Activated CD8-positive, alpha-beta memory T cell treated with anti-CD3 and anti-CD28 coated beads, Interleukin-2, amount 50 U/mL, for 1 hour (primary cell): ENCODE measurements around the gene UIMC1.

Experiments used
- DNase-seq: peaks from one replicate; pipeline ENCODE4 v3.0.0-alpha.2; 2020; ENCODE audit errors: extremely low read depth

UIMC1 gene

DNA sequence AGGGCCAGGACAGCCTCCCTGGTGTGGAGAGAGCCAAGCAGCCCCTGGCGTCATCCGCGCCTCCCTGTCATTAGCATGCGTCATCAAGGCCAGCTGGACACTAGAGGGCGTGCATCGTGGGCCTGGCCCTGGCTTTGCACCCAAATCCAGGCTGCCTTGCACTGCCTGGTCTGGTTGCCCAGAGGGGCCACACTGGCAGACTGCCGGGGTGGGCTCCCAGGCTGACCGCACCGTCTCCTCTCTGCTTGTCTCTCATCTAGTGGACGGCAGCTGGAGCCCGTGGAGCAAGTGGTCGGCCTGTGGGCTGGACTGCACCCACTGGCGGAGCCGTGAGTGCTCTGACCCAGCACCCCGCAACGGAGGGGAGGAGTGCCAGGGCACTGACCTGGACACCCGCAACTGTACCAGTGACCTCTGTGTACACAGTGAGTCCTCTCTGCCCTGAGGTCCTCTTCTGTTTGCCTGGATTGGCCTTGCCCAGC, 136.4 kb downstream of the UIMC1 start:
- no peak for DNase-seq

DNA sequence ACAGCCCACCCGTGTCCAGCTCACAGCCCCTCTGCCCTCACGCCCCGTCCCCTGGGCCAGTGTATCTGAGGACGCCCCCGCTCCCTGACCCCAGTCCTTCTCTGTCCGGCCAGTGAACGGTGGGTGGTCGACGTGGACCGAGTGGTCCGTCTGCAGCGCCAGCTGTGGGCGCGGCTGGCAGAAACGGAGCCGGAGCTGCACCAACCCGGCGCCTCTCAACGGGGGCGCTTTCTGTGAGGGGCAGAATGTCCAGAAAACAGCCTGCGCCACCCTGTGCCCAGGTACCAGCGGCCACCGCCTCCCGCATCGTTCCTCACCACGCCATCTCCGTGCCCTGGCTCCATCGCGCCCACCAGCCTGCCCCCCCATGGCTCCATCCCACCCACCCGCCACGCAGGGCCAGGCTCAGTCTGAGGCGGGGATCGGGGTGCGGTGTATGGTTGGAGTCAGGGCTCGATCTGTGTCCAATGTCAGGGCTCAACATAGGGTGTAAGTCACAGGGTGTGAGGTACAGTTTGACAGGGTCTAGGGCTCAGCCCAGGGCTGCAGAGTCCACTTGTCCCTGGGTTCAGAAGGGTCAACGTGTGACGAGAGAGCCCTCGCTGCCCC, 137.0 kb downstream of the UIMC1 start:
- no peak for DNase-seq

- no peak for DNase-seq
Observed at GRCh38 chr5:176868731-176869130, 137.8 kb downstream of the UIMC1 start.

- DNase-seq, result no peak
Observed at GRCh38 chr5:176868126-176868525, 138.5 kb downstream of the UIMC1 start.

DNA sequence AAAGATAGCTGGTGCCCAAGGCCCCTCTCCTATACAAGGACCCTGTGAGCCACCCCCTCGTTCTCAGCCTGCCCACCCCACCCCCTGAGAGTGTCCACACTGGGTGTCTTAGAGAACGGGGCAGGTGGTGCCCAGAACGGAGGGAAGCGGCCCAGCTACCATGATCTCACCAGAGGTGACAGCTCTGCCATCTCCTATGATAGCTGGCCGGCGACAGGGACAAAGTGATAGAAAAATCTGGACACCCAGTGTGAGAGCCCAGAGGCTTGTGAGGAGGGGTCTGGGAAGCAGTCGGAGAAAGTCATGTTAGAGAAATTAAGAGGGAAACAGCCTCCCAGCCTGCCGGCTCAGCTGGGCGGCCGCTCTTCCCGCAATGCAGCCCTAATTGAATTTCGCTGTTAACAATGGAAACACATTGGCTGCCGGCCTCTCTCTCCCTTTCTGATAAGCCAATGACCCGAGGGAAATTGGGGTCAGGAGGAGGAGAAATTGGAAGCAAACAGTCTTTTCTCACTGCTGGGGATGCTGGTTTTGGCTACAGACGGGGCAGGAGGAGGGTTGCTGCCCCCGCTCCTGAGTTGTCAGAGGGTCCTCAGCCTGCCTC, 139.8 kb downstream of the UIMC1 start:
- DNase-seq, result no peak

- DNase-seq, result no peak
Observed at GRCh38 chr5:176865964-176866363, 140.6 kb downstream of the UIMC1 start.

- DNase-seq, result no peak
Observed at GRCh38 chr5:176864755-176865154, 141.8 kb downstream of the UIMC1 start.

GRCh38 chr5:176863765-176864098, 142.8 kb downstream of the UIMC1 start:
- no peak for DNase-seq

GRCh38 chr5:176863041-176863764, 143.4 kb downstream of the UIMC1 start:
- DNase-seq, result no peak

GRCh38 chr5:176862330-176862995, 144.1 kb downstream of the UIMC1 start:
- DNase-seq, result no peak

- DNase-seq, result no peak
Observed at GRCh38 chr5:176861276-176861675, 145.3 kb downstream of the UIMC1 start.

- no peak for DNase-seq
Observed at GRCh38 chr5:176860381-176860780, 146.2 kb downstream of the UIMC1 start.

- no peak for DNase-seq
Observed at GRCh38 chr5:176859916-176860315, 146.7 kb downstream of the UIMC1 start.

DNA sequence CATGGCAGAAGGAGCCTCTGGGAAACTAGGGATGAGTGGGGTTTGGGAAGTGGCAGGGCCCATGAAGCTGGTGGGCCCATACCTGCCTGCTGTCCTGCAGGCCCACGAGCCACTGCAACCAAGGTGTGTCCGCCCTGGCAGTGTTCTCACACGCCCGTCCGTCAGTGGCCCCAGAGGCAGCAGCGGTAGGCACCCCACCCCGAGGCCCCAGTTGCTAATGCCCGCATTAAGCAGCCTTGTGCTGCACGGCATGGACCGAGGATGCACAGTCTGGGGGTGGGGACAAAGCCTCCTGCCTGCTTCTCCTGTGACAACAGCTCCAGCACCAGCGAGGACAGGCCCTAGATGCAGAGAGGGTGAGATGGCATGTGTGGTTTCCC, 148.7 kb downstream of the UIMC1 start:
- no peak for DNase-seq

- DNase-seq, result no peak
Observed at GRCh38 chr5:176857216-176857893, 149.2 kb downstream of the UIMC1 start.

DNA sequence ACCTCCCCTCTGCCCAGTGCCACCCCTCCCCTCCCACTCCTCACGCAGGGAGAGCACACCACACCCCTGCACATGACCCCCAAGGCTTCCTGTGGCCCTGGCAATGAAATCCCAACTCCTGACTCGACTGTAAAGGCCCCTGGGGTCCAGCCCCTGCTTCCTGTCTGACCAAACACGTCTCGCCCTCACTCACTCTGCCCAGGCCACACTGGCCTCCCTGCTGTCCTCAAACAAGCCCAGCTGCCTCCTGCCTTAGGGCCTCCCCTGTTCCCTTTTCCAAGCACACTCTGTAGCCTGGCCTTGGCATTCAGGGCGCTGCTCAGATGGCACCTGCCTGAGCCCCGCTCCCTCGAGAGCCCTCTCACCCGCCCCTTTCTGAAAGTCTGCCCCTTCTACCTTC, 149.8 kb downstream of the UIMC1 start:
- DNase-seq, result no peak

DNA sequence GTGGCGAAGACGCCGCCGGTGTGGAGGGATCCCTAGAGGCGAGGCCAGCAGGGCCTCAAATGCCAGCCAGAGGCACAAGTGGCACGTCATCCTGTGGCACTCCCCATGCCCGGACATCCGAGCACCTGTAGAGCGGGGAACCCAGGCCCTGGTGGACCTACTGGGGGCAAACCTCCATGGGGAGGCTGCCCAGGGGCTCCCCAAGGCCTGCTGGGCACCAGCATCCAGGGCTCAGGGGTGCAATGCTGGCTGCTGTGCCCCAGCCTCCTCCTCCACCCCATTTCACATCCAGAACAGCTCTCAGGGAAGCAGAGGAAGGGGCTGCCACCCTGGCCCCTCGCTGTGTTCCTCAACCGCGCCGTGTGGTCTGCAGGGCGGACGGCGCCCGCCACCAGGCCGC, 151.0 kb downstream of the UIMC1 start:
- no peak for DNase-seq
